ENCODE results near the gene PCDH12.
A peak's percentile ranks its signal among the peaks of the same experiment; 100 is the strongest.

PCDH12 gene

DNA sequence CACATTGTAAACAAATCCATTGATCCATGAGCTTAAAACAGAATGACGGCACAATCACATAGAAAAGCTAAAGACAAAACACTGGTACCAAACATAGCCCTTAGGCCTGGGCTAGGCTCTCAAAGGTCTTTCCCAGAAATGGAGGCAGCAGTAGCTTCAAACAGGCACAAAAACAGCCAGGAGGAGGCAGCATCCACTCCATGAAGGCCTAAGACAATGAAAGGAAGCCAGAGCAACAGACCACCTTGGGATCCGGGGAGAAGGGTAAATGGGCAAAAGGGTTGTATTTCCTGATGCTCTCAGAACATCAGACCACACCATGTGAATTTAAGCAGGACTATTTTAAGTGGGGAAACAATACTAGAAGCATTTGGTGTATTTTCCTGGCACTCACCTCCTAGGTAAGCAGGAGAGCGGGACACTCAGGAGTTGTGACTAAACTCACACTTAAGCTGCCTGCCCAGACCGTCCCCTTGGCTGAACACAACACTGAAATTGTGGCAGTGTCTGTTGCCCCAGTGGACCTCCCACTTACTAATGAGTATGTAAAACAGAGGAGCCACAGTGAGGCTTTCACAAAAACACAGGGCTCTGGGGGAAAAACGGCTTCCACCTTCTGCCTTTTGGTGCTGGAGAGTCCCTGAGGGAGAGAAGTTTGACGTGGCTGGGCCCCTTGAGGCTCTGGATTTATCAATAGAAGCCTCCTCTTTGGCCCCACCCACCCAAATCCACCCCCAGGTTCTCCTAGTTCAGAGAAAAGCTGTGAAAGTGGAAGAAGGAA is 42.9 kb upstream of the PCDH12 start:
- Histone ChIP-seq H3K18ac (ENCODE audit: low read depth in 1 of 2, low read length in 2 of 2) (no peak overlapping the region), H2BK120ac (ENCODE audit: low read depth, low read length) (no peak overlapping the region), H3K4me2 (ENCODE audit: low read length, poor library complexity, severe bottlenecking) (no peak overlapping the region), H3K4me3 (ENCODE audit: insufficient read depth in 1 of 2, low read depth in 1 of 2, low read length in 2 of 2) (no peak overlapping the region), H2AK5ac (ENCODE audit: low read length, severe bottlenecking) (no peak overlapping the region), H3K27ac (ENCODE audit: low read length, poor library complexity, severe bottlenecking) (no peak overlapping the region), H3K27me3 (ENCODE audit: control insufficient read depth in 1 of 2, insufficient read depth in 1 of 2, low read length in 2 of 2) (no peaks in the 10 kb centered on the region), H2BK12ac (ENCODE audit: low read length in 2 of 2) (no peak overlapping the region), H3K79me1 (replicated peaks; ENCODE audit: low read length, poor library complexity, severe bottlenecking) (peaks cover 14% of the 10 kb centered on the region), H2AFZ (ENCODE audit: low read depth, low read length) (no peak overlapping the region), H3K36me3 (ENCODE audit: control insufficient read depth in 1 of 2, insufficient read depth in 2 of 2, low read depth in 1 of 2, low read length in 2 of 2) (peaks cover 31 to 85% of the 10 kb centered on the region in 2 experiments), H4K8ac (ENCODE audit: low read length) (no peak overlapping the region), H2BK15ac (ENCODE audit: low read depth, poor library complexity, severe bottlenecking) (no peak overlapping the region), H3K4ac (ENCODE audit: low read depth in 1 of 2, low read length in 2 of 2) (no peak overlapping the region), H3K4me1 (ENCODE audit: control insufficient read depth, insufficient read depth, low read depth, low read length) (no peaks in the 10 kb centered on the region), H4K91ac (ENCODE audit: low read length) (no peak overlapping the region), H3K23ac (ENCODE audit: low read length in 2 of 2) (no peak overlapping the region), H3K9ac (ENCODE audit: low read length) (peak overlapping the region; percentile 7), H2BK5ac (ENCODE audit: low read depth, low read length, poor library complexity, severe bottlenecking) (no peak overlapping the region), H3K9me3 (ENCODE audit: control insufficient read depth, low read length) (no peaks in the 10 kb centered on the region), H3K14ac (ENCODE audit: low read length in 2 of 2) (no peak overlapping the region)
- WGBS = 84% methylated on average over 5 of the region's 6 CpGs
- DNase-seq = peak; percentile 28

DNA sequence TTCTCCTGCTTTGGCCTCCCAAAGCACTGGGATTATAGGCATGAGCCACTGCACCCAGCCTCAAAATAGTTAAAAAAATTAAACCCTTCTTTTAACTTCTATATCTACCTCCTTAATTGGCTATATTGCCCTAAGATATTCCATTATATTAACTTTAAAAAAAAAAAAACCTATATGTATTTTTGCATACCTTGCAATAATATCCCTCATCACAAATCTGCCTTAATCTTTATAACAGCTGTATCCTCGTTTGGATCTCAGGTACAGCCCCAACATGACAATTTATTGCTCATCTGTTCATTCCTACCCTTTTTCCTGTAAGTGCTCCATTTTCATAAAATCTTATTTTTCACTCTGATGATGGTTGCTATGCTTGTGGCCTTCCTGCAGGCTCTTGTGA is 42.2 kb upstream of the PCDH12 start:
- Histone ChIP-seq H2AK5ac (ENCODE audit: low read length, severe bottlenecking) (no peak overlapping the region), H2BK5ac (ENCODE audit: low read depth, low read length, poor library complexity, severe bottlenecking) (no peak overlapping the region), H3K4ac (ENCODE audit: low read depth in 1 of 2, low read length in 2 of 2) (no peak overlapping the region), H2BK15ac (ENCODE audit: low read depth, poor library complexity, severe bottlenecking) (no peak overlapping the region), H3K4me1 (ENCODE audit: control insufficient read depth, insufficient read depth, low read depth, low read length) (no peaks in the 10 kb centered on the region), H4K8ac (ENCODE audit: low read length) (no peak overlapping the region), H3K27me3 (ENCODE audit: control insufficient read depth in 1 of 2, insufficient read depth in 1 of 2, low read length in 2 of 2) (no peaks in the 10 kb centered on the region), H2AFZ (ENCODE audit: low read depth, low read length) (no peak overlapping the region), H4K91ac (ENCODE audit: low read length) (no peak overlapping the region), H3K18ac (ENCODE audit: low read depth in 1 of 2, low read length in 2 of 2) (no peak overlapping the region), H3K9me3 (ENCODE audit: control insufficient read depth, low read length) (no peaks in the 10 kb centered on the region), H3K9ac (ENCODE audit: low read length) (no peak overlapping the region), H3K4me2 (ENCODE audit: low read length, poor library complexity, severe bottlenecking) (no peak overlapping the region), H2BK12ac (ENCODE audit: low read length in 2 of 2) (no peak overlapping the region), H3K27ac (ENCODE audit: low read length, poor library complexity, severe bottlenecking) (no peak overlapping the region), H3K36me3 (ENCODE audit: control insufficient read depth in 1 of 2, insufficient read depth in 2 of 2, low read depth in 1 of 2, low read length in 2 of 2) (peaks cover 25 to 85% of the 10 kb centered on the region in 2 experiments), H3K79me1 (replicated peaks; ENCODE audit: low read length, poor library complexity, severe bottlenecking) (peaks cover 9% of the 10 kb centered on the region), H3K14ac (ENCODE audit: low read length in 2 of 2) (no peak overlapping the region), H3K4me3 (ENCODE audit: insufficient read depth in 1 of 2, low read depth in 1 of 2, low read length in 2 of 2) (no peak overlapping the region), H2BK120ac (ENCODE audit: low read depth, low read length) (no peak overlapping the region), H3K23ac (ENCODE audit: low read length in 2 of 2) (no peak overlapping the region)
- DNase-seq = no peak
- WGBS = 100% methylated on average over 1 of the region's 1 CpG

DNA sequence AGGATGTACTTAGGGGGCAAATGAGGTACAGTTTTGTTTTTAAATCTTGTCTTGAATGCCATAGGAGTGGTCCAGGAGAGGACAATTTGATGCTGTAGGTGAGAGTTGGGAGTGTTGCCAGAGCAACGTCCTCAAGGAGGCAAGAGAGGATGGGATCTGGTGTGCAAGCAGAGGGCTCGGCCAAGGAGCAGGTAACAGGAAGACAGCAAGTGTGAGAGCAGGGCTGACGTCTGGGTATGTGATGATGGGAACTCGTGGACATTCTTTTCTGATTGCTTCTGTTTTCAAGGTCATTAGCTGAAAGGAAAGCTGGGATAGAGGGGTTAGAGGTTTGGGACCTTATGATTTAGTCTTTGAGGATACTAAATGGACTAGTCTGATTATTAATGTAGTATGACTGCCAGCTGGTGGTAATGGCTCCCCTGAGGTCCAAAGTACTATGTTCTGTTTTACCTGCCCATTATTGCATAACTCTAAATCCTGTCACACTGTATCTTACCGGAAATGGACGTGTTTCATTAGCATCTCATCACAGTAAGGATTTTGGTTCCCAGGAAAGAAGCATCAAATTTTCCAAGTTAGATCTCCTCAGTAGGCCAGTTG is 39.5 kb upstream of the PCDH12 start:
- Histone ChIP-seq H4K91ac (ENCODE audit: low read length) (no peak overlapping the region), H2BK15ac (ENCODE audit: low read depth, poor library complexity, severe bottlenecking) (no peak overlapping the region), H2BK5ac (ENCODE audit: low read depth, low read length, poor library complexity, severe bottlenecking) (no peak overlapping the region), H4K8ac (ENCODE audit: low read length) (no peak overlapping the region), H3K4me1 (ENCODE audit: control insufficient read depth, insufficient read depth, low read depth, low read length) (no peaks in the 10 kb centered on the region), H2BK120ac (ENCODE audit: low read depth, low read length) (no peak overlapping the region), H3K9ac (ENCODE audit: low read length) (no peak overlapping the region), H2AFZ (ENCODE audit: low read depth, low read length) (no peak overlapping the region), H3K4me2 (ENCODE audit: low read length, poor library complexity, severe bottlenecking) (no peak overlapping the region), H3K9me3 (ENCODE audit: control insufficient read depth, low read length) (no peaks in the 10 kb centered on the region), H3K4me3 (ENCODE audit: insufficient read depth in 1 of 2, low read depth in 1 of 2, low read length in 2 of 2) (no peak overlapping the region), H3K27me3 (ENCODE audit: control insufficient read depth in 1 of 2, insufficient read depth in 1 of 2, low read length in 2 of 2) (no peaks in the 10 kb centered on the region), H3K14ac (ENCODE audit: low read length in 2 of 2) (no peak overlapping the region), H3K4ac (ENCODE audit: low read depth in 1 of 2, low read length in 2 of 2) (no peak overlapping the region), H2AK5ac (ENCODE audit: low read length, severe bottlenecking) (no peak overlapping the region), H3K23ac (ENCODE audit: low read length in 2 of 2) (no peak overlapping the region), H3K18ac (ENCODE audit: low read depth in 1 of 2, low read length in 2 of 2) (no peak overlapping the region), H3K27ac (ENCODE audit: low read length, poor library complexity, severe bottlenecking) (no peak overlapping the region), H2BK12ac (ENCODE audit: low read length in 2 of 2) (no peak overlapping the region), H3K79me1 (replicated peaks; ENCODE audit: low read length, poor library complexity, severe bottlenecking) (peaks cover 22% of the 10 kb centered on the region), H3K36me3 (ENCODE audit: control insufficient read depth in 1 of 2, insufficient read depth in 2 of 2, low read depth in 1 of 2, low read length in 2 of 2) (peaks cover 17 to 84% of the 10 kb centered on the region in 2 experiments)
- 78% methylated on average over 6 of the region's 6 CpGs for WGBS
- no peak for DNase-seq

DNA sequence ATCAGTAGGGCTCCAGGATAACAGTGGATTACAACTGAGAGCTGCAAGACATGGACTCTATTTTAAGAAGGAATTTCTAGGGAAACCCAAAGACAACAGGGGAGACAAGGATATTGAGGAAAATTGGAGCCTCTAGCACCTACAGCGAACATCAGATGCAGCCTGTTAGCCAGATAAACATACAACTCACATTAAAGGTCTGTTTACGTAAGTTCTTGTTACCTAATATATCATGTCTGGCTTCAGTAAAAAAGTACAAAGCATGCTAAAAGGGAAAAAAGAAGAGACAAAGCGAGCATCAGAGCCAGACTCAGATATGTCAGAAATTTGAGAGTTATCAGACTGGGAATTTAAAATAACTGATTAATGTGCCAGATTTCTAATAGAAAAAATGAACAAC is 37.7 kb upstream of the PCDH12 start:
- Histone ChIP-seq H2BK120ac (ENCODE audit: low read depth, low read length) (no peak overlapping the region), H2AK5ac (ENCODE audit: low read length, severe bottlenecking) (no peak overlapping the region), H2AFZ (ENCODE audit: low read depth, low read length) (no peak overlapping the region), H3K9me3 (ENCODE audit: control insufficient read depth, low read length) (no peaks in the 10 kb centered on the region), H3K4ac (ENCODE audit: low read depth in 1 of 2, low read length in 2 of 2) (no peak overlapping the region), H3K27ac (ENCODE audit: low read length, poor library complexity, severe bottlenecking) (no peak overlapping the region), H3K4me2 (ENCODE audit: low read length, poor library complexity, severe bottlenecking) (no peak overlapping the region), H4K91ac (ENCODE audit: low read length) (no peak overlapping the region), H2BK12ac (ENCODE audit: low read length in 2 of 2) (no peak overlapping the region), H3K4me1 (ENCODE audit: control insufficient read depth, insufficient read depth, low read depth, low read length) (no peaks in the 10 kb centered on the region), H3K27me3 (ENCODE audit: control insufficient read depth in 1 of 2, insufficient read depth in 1 of 2, low read length in 2 of 2) (no peaks in the 10 kb centered on the region), H4K8ac (ENCODE audit: low read length) (no peak overlapping the region), H3K23ac (ENCODE audit: low read length in 2 of 2) (no peak overlapping the region), H3K4me3 (ENCODE audit: insufficient read depth in 1 of 2, low read depth in 1 of 2, low read length in 2 of 2) (no peak overlapping the region), H3K18ac (ENCODE audit: low read depth in 1 of 2, low read length in 2 of 2) (no peak overlapping the region), H3K79me1 (replicated peaks; ENCODE audit: low read length, poor library complexity, severe bottlenecking) (peaks cover 22% of the 10 kb centered on the region), H3K14ac (ENCODE audit: low read length in 2 of 2) (no peak overlapping the region), H2BK15ac (ENCODE audit: low read depth, poor library complexity, severe bottlenecking) (no peak overlapping the region), H3K9ac (ENCODE audit: low read length) (no peak overlapping the region), H2BK5ac (ENCODE audit: low read depth, low read length, poor library complexity, severe bottlenecking) (no peak overlapping the region), H3K36me3 (ENCODE audit: control insufficient read depth in 1 of 2, insufficient read depth in 2 of 2, low read depth in 1 of 2, low read length in 2 of 2) (peaks cover 15 to 74% of the 10 kb centered on the region in 2 experiments)
- 100% methylated on average over 1 of the region's 3 CpGs for WGBS
- DNase-seq = no peak

Data from mesenchymal stem cell (in vitro differentiated cells and primary cell).